ENCODE measurements around the gene ERI3. TPM values are rescaled to one million over a fixed set of nuclear protein-coding genes. Genes with fewer than 3 reads are reported as not detected.

Gene ERI3
- total and polyA plus RNA-seq, 9 of the 15 experiments (the other 6 are each of a cell fraction or from before 2014, with no cell fraction given): 47.8 to 93.4 (median 67.2) TPM

DNA sequence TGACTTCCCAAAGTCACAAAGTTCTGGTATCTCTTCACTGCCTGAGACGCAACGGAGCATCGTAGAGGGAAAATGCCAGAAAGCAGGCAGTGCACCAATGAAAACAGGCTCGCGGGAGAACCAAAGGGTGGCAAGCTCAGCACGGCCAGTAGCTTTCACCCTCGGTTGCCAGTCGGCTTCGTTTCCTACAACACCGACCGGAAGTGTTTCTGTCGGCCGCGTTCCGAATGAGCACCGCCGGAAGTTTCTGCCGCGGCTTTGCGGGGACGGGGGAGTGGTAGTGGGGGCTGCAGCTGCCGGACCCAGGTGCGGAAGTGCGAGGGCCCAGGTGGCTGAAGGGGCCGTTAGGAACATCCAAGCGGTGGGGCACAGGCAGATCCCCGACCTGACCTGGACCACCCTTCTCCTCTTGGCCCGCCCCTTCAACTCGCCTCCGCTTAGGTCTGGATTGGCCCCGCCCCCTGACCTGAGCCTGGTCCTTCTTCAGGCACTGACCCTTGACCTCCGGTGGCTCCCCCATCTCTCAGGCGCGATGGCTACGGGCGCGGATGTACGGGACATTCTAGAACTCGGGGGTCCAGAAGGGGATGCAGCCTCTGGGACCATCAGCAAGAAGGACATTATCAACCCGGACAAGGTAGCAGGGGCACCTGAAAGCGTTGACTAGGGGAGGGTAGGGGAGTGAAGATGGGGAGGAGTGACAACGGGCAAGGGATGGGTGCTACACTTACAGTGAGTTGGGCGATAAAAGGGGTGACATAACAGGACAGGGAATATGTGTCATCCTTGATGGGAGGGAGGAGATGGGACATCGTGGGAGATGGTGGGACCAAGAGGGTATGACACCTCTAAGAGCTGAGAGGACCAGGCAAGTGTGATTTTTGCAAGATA, 141.6 kb downstream of the ERI3 start, which contains the start of gene DMAP1 (continued):
- no peak for TF ChIP-seq U2AF1 (optimal IDR thresholded peaks at IDR 0.05; ENCODE audit: low read depth, low read length)
- peak; percentile 92 to 95 for TF ChIP-seq FOXK2 (conservative IDR thresholded peaks at IDR 0.05 in 1 of 2, IDR thresholded peaks at IDR 0.05 in 1 of 2; ENCODE audit: low read depth in 2 of 2)
- TF ChIP-seq, protein P1, sequence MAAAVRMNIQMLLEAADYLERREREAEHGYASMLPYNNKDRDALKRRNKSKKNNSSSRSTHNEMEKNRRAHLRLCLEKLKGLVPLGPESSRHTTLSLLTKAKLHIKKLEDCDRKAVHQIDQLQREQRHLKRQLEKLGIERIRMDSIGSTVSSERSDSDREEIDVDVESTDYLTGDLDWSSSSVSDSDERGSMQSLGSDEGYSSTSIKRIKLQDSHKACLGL (CRISPR knock-in tag; IDR thresholded peaks at IDR 0.05; ENCODE audit: borderline replicate concordance, poor library complexity, severe bottlenecking): no peak
- no peak for TF ChIP-seq HMG20B (CRISPR knock-in tag; IDR thresholded peaks at IDR 0.05)
- no peak for TF ChIP-seq ZNF175 (CRISPR knock-in tag; IDR thresholded peaks at IDR 0.05; ENCODE audit: low read depth)
- no peak for TF ChIP-seq CHD4 (IDR thresholded peaks at IDR 0.05; ENCODE audit: insufficient read depth, insufficient replicate concordance, low read depth, low read length, poor library complexity, severe bottlenecking)
- TF ChIP-seq ZFP1 (CRISPR knock-in tag; IDR thresholded peaks at IDR 0.05): no peak
- TF ChIP-seq, protein P2, sequence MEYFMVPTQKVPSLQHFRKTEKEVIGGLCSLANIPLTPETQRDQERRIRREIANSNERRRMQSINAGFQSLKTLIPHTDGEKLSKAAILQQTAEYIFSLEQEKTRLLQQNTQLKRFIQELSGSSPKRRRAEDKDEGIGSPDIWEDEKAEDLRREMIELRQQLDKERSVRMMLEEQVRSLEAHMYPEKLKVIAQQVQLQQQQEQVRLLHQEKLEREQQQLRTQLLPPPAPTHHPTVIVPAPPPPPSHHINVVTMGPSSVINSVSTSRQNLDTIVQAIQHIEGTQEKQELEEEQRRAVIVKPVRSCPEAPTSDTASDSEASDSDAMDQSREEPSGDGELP (CRISPR knock-in tag; IDR thresholded peaks at IDR 0.05; ENCODE audit: borderline replicate concordance): peak; percentile 84
- TF ChIP-seq ZBTB8A (IDR thresholded peaks at IDR 0.05; ENCODE audit: partially characterized antibody): no peak
- peak; percentile 39; the same call in 1 of the 2 replicates for TF ChIP-seq ARID1B (IDR thresholded peaks at IDR 0.05)
- no peak for TF ChIP-seq FOXJ2 (tag; IDR thresholded peaks at IDR 0.05)
- TF ChIP-seq POLR2AphosphoS2 (IDR thresholded peaks at IDR 0.05; ENCODE audit: low read length): peak; percentile 82
- TF ChIP-seq, protein P3, sequence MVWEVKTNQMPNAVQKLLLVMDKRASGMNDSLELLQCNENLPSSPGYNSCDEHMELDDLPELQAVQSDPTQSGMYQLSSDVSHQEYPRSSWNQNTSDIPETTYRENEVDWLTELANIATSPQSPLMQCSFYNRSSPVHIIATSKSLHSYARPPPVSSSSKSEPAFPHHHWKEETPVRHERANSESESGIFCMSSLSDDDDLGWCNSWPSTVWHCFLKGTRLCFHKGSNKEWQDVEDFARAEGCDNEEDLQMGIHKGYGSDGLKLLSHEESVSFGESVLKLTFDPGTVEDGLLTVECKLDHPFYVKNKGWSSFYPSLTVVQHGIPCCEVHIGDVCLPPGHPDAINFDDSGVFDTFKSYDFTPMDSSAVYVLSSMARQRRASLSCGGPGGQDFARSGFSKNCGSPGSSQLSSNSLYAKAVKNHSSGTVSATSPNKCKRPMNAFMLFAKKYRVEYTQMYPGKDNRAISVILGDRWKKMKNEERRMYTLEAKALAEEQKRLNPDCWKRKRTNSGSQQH (CRISPR knock-in tag; IDR thresholded peaks at IDR 0.05): peak; percentile 27; the same call in 1 of the 2 replicates
- TF ChIP-seq, protein P4, sequence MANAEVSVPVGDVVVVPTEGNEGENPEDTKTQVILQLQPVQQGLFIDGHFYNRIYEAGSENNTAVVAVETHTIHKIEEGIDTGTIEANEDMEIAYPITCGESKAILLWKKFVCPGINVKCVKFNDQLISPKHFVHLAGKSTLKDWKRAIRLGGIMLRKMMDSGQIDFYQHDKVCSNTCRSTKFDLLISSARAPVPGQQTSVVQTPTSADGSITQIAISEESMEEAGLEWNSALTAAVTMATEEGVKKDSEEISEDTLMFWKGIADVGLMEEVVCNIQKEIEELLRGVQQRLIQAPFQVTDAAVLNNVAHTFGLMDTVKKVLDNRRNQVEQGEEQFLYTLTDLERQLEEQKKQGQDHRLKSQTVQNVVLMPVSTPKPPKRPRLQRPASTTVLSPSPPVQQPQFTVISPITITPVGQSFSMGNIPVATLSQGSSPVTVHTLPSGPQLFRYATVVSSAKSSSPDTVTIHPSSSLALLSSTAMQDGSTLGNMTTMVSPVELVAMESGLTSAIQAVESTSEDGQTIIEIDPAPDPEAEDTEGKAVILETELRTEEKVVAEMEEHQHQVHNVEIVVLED (CRISPR knock-in tag; IDR thresholded peaks at IDR 0.05): peak; percentile 70
- TF ChIP-seq TARDBP (IDR thresholded peaks at IDR 0.05): peak; percentile 85; the same call in 1 of the 2 replicates
- TF ChIP-seq, protein P5, sequence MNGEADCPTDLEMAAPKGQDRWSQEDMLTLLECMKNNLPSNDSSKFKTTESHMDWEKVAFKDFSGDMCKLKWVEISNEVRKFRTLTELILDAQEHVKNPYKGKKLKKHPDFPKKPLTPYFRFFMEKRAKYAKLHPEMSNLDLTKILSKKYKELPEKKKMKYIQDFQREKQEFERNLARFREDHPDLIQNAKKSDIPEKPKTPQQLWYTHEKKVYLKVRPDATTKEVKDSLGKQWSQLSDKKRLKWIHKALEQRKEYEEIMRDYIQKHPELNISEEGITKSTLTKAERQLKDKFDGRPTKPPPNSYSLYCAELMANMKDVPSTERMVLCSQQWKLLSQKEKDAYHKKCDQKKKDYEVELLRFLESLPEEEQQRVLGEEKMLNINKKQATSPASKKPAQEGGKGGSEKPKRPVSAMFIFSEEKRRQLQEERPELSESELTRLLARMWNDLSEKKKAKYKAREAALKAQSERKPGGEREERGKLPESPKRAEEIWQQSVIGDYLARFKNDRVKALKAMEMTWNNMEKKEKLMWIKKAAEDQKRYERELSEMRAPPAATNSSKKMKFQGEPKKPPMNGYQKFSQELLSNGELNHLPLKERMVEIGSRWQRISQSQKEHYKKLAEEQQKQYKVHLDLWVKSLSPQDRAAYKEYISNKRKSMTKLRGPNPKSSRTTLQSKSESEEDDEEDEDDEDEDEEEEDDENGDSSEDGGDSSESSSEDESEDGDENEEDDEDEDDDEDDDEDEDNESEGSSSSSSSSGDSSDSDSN (IDR thresholded peaks at IDR 0.05; ENCODE audit: borderline replicate concordance in 1 of 2, low read depth in 2 of 2, low read length in 2 of 2): peak; percentile 71 to 93; a peak in 3 of 4 replicates
- no peak for TF ChIP-seq CHD1 (IDR thresholded peaks at IDR 0.05; ENCODE audit: low read length)
- peak; percentile 87; the same call in 1 of the 2 replicates for TF ChIP-seq MTA3 (IDR thresholded peaks at IDR 0.05; ENCODE audit: borderline replicate concordance)
- no peak for TF ChIP-seq ZKSCAN8 (CRISPR knock-in tag; IDR thresholded peaks at IDR 0.05)
- TF ChIP-seq NFIC (IDR thresholded peaks at IDR 0.05): peak; percentile 79
